ENCODE measurements around the gene ENG.
A peak's percentile ranks its signal among the peaks of the same experiment; 100 is the strongest.
"Not testable (repeated sequence)": the region's sequence is repeated elsewhere in the genome, so short reads cannot be mapped to it uniquely, and the experiment has no call there.

Gene ENG

GRCh38 chr9:127790094-127790855, 64.2 kb downstream of the ENG start:
- DNase-seq, result no peak

GRCh38 chr9:127789179-127789578, 65.3 kb downstream of the ENG start:
- DNase-seq, result no peak

- DNase-seq, result peak; percentile 70
These were observed 66.0 kb downstream of the ENG start for GRCh38 chr9:127788337-127789011.

- no peak for DNase-seq
These were observed 67.7 kb downstream of the ENG start for GRCh38 chr9:127786773-127787104.

- peak; percentile 93 for DNase-seq
These were observed 68.3 kb downstream of the ENG start, which contains the start of gene CDK9 for GRCh38 chr9:127785933-127786772. Gene CDK9 (plus strand): TSS chr9:127786034. CDS start chr9:127786149, 115 bp downstream.

- peak; percentile 86 for DNase-seq
These were observed 69.2 kb downstream of the ENG start for GRCh38 chr9:127785023-127785932.

- DNase-seq, result peak; percentile 48
These were observed 71.1 kb downstream of the ENG start for GRCh38 chr9:127783111-127784008.

GRCh38 chr9:127781806-127782205, 72.7 kb downstream of the ENG start:
- no peak for DNase-seq

GRCh38 chr9:127780909-127781308, 73.5 kb downstream of the ENG start:
- DNase-seq, result not testable (repeated sequence)

GRCh38 chr9:127780126-127780885, 74.2 kb downstream of the ENG start:
- DNase-seq, result no peak

- peak; percentile 60 for DNase-seq
These were observed 75.1 kb downstream of the ENG start for GRCh38 chr9:127779136-127779981.

GRCh38 chr9:127778280-127779135, 76.0 kb downstream of the ENG start, which contains the start of gene SH2D3C:
Gene SH2D3C (minus strand): TSS chr9:127778666. CDS start chr9:127778627, 39 bp downstream.
- peak; percentile 61 for DNase-seq

GRCh38 chr9:127777368-127777980, 77.0 kb downstream of the ENG start:
- DNase-seq, result no peak

GRCh38 chr9:127776924-127777289, 77.6 kb downstream of the ENG start:
- no peak for DNase-seq

GRCh38 chr9:127776195-127776923, 78.1 kb downstream of the ENG start:
- DNase-seq, result peak; percentile 76

GRCh38 chr9:127773981-127774380, 80.5 kb downstream of the ENG start:
- no peak for DNase-seq

GRCh38 chr9:127773272-127773671, 81.2 kb downstream of the ENG start:
- no peak for DNase-seq
